Activated T-helper 1 cell treated with anti-CD3 and anti-CD28 coated beads, Interleukin-12 subunit alpha, Interleukin-12 subunit beta, Interleukin-2, Interleukin-4 antibody, amounts not matched to agents 30 ng/mL and 10 ng/mL and 1 ng/mL, durations not matched to agents 14 hours and 24 hours and 36 hours (primary cell): ENCODE measurements around the gene CUX1. TPM values are rescaled to one million over a fixed set of nuclear protein-coding genes. Genes with fewer than 3 reads are reported as not detected.

Source experiments
- DNase-seq: peaks from one replicate; pipeline ENCODE4 v3.0.0; 2021; ENCODE audit warnings: low spot score
- H3K27ac Mint-ChIP-seq: one replicate; pipeline ENCODE4 v1.8.0; 2021; ENCODE audit warnings: mild to moderate bottlenecking, mixed read lengths
- H3K27me3 Mint-ChIP-seq: one replicate; pipeline ENCODE4 v1.8.0; 2022; ENCODE audit warnings: mild to moderate bottlenecking, moderate library complexity, mixed read lengths; ENCODE audit not compliant: insufficient read depth
- H3K36me3 Mint-ChIP-seq: one replicate; pipeline ENCODE4 v1.8.0; 2021; ENCODE audit warnings: low read depth, mixed read lengths
- H3K4me1 Mint-ChIP-seq: one replicate; pipeline ENCODE4 v1.8.0; 2021; ENCODE audit warnings: low read depth, mixed read lengths
- H3K4me3 Mint-ChIP-seq: one replicate; pipeline ENCODE4 v1.8.0; 2021; ENCODE audit warnings: mild to moderate bottlenecking, moderate library complexity, mixed read lengths
- H3K9me3 Mint-ChIP-seq: one replicate; pipeline ENCODE4 v1.8.0; 2021; ENCODE audit warnings: mixed read lengths
- intact Hi-C: fragments of 100-400 bp; cut with micrococcal nuclease; formaldehyde crosslinking; loops from one replicate; pipeline ENCODE4 v1.15.1; 2024
- total RNA-seq: library from RNA; stranded (reverse); gene quantifications from 2 replicates; pipeline ENCODE4 v1.2.3, GENCODE V29; 2022

CUX1 gene
- total RNA-seq, 1 donor from 2014 or later, result 26.9 TPM

GRCh38 chr7:102184303-102184702, 366.9 kb downstream of the CUX1 start:
- no peak for DNase-seq
- intact Hi-C loops, result no loop called here
- no peaks in the 10 kb centered on the region for H3K27me3 Mint-ChIP-seq
- no peak overlapping the region for H3K27ac Mint-ChIP-seq
- no peaks in the 10 kb centered on the region for H3K9me3 Mint-ChIP-seq
- H3K4me3 Mint-ChIP-seq, result no peak overlapping the region
- peaks cover 2% of the 10 kb centered on the region for H3K36me3 Mint-ChIP-seq
- no peaks in the 10 kb centered on the region for H3K4me1 Mint-ChIP-seq

- intact Hi-C loops, result no loop called here
- Mint-ChIP-seq H3K27ac (no peak overlapping the region), H3K4me3 (no peak overlapping the region), H3K36me3 (peaks cover 2% of the 10 kb centered on the region), H3K9me3 (no peaks in the 10 kb centered on the region), H3K27me3 (no peaks in the 10 kb centered on the region), H3K4me1 (no peaks in the 10 kb centered on the region)
- no peak for DNase-seq
These were observed 368.4 kb downstream of the CUX1 start for GRCh38 chr7:102185796-102186195.

- no peak for DNase-seq
- Mint-ChIP-seq H3K36me3 (peaks cover 2% of the 10 kb centered on the region), H3K27ac (no peak overlapping the region), H3K4me1 (no peaks in the 10 kb centered on the region), H3K9me3 (no peaks in the 10 kb centered on the region), H3K27me3 (no peaks in the 10 kb centered on the region), H3K4me3 (no peak overlapping the region)
- intact Hi-C loops, result no loop called here
These were observed 368.9 kb downstream of the CUX1 start for GRCh38 chr7:102186306-102186705.

GRCh38 chr7:102188746-102189145, 371.3 kb downstream of the CUX1 start:
- Mint-ChIP-seq H3K27me3 (no peaks in the 10 kb centered on the region), H3K27ac (no peak overlapping the region), H3K4me3 (no peak overlapping the region), H3K9me3 (no peaks in the 10 kb centered on the region), H3K4me1 (no peaks in the 10 kb centered on the region), H3K36me3 (no peaks in the 10 kb centered on the region)
- no peak for DNase-seq
- intact Hi-C loops, result no loop called here

- Mint-ChIP-seq H3K4me1 (no peaks in the 10 kb centered on the region), H3K4me3 (no peak overlapping the region), H3K36me3 (no peaks in the 10 kb centered on the region), H3K27me3 (no peaks in the 10 kb centered on the region), H3K9me3 (no peaks in the 10 kb centered on the region), H3K27ac (no peak overlapping the region)
- no peak for DNase-seq
- intact Hi-C loops, result no loop called here
These were observed 372.3 kb downstream of the CUX1 start for GRCh38 chr7:102189756-102190155.

GRCh38 chr7:102190776-102191350, 373.4 kb downstream of the CUX1 start:
- H3K4me3 Mint-ChIP-seq, result no peak overlapping the region
- H3K36me3 Mint-ChIP-seq, result no peaks in the 10 kb centered on the region
- no peak for DNase-seq
- H3K27ac Mint-ChIP-seq, result no peak overlapping the region
- no peaks in the 10 kb centered on the region for H3K4me1 Mint-ChIP-seq
- no peaks in the 10 kb centered on the region for H3K9me3 Mint-ChIP-seq
- intact Hi-C loops, result no loop called here
- no peaks in the 10 kb centered on the region for H3K27me3 Mint-ChIP-seq

GRCh38 chr7:102191556-102192379, 374.3 kb downstream of the CUX1 start:
- Mint-ChIP-seq H3K4me3 (no peak overlapping the region), H3K9me3 (no peaks in the 10 kb centered on the region)

GRCh38 chr7:102192790-102193189, 375.4 kb downstream of the CUX1 start:
- Mint-ChIP-seq H3K4me3 (no peak overlapping the region), H3K27me3 (no peaks in the 10 kb centered on the region), H3K4me1 (no peaks in the 10 kb centered on the region), H3K9me3 (no peaks in the 10 kb centered on the region), H3K36me3 (no peaks in the 10 kb centered on the region), H3K27ac (no peak overlapping the region)
- intact Hi-C loops, result no loop called here
- no peak for DNase-seq

More at GRCh38 chr7:102191556-102192379, 374.3 kb downstream of the CUX1 start:
- DNase-seq, result no peak
- intact Hi-C loops, result no loop called here
- Mint-ChIP-seq H3K36me3 (no peaks in the 10 kb centered on the region), H3K27me3 (no peaks in the 10 kb centered on the region), H3K4me1 (no peaks in the 10 kb centered on the region), H3K27ac (no peak overlapping the region)

GRCh38 chr7:102193806-102194205, 376.4 kb downstream of the CUX1 start:
- no peak for DNase-seq
- Mint-ChIP-seq H3K4me3 (no peak overlapping the region), H3K27ac (no peak overlapping the region), H3K27me3 (no peaks in the 10 kb centered on the region), H3K4me1 (no peaks in the 10 kb centered on the region), H3K36me3 (no peaks in the 10 kb centered on the region), H3K9me3 (no peaks in the 10 kb centered on the region)
- intact Hi-C loops, result no loop called here

GRCh38 chr7:102195361-102195760, 377.9 kb downstream of the CUX1 start:
- no peaks in the 10 kb centered on the region for H3K27me3 Mint-ChIP-seq
- H3K9me3 Mint-ChIP-seq, result no peaks in the 10 kb centered on the region
- no peak for DNase-seq
- intact Hi-C loops, result no loop called here
- H3K4me3 Mint-ChIP-seq, result no peak overlapping the region
- no peaks in the 10 kb centered on the region for H3K36me3 Mint-ChIP-seq
- no peaks in the 10 kb centered on the region for H3K4me1 Mint-ChIP-seq
- H3K27ac Mint-ChIP-seq, result no peak overlapping the region

GRCh38 chr7:102196028-102196427, 378.6 kb downstream of the CUX1 start:
- DNase-seq, result no peak
- intact Hi-C loops, result no loop called here

GRCh38 chr7:102197161-102197560, 379.7 kb downstream of the CUX1 start:
- Mint-ChIP-seq H3K4me1 (no peaks in the 10 kb centered on the region), H3K27me3 (no peaks in the 10 kb centered on the region), H3K36me3 (no peaks in the 10 kb centered on the region), H3K27ac (no peak overlapping the region), H3K4me3 (no peak overlapping the region), H3K9me3 (no peaks in the 10 kb centered on the region)
- no peak for DNase-seq
- intact Hi-C loops, result no loop called here

More at GRCh38 chr7:102196028-102196427, 378.6 kb downstream of the CUX1 start:
- no peak overlapping the region for H3K4me3 Mint-ChIP-seq
- H3K36me3 Mint-ChIP-seq, result no peaks in the 10 kb centered on the region
- H3K27me3 Mint-ChIP-seq, result no peaks in the 10 kb centered on the region
- H3K27ac Mint-ChIP-seq, result no peak overlapping the region
- H3K9me3 Mint-ChIP-seq, result no peaks in the 10 kb centered on the region
- H3K4me1 Mint-ChIP-seq, result no peaks in the 10 kb centered on the region

- DNase-seq, result no peak
- H3K36me3 Mint-ChIP-seq, result no peaks in the 10 kb centered on the region
- no peaks in the 10 kb centered on the region for H3K4me1 Mint-ChIP-seq
- H3K27me3 Mint-ChIP-seq, result no peaks in the 10 kb centered on the region
- no peaks in the 10 kb centered on the region for H3K9me3 Mint-ChIP-seq
- intact Hi-C loops, result no loop called here
- no peak overlapping the region for H3K4me3 Mint-ChIP-seq
- no peak overlapping the region for H3K27ac Mint-ChIP-seq
These were observed 380.2 kb downstream of the CUX1 start for GRCh38 chr7:102197599-102197998.
